VCaP (cell line): Measurements from ENCODE around the gene FAM9C.
A peak's percentile ranks its signal among the peaks of the same experiment; 100 is the strongest.
"Not testable (repeated sequence)": the region's sequence is repeated elsewhere in the genome, so short reads cannot be mapped to it uniquely, and the experiment has no call there.

Source experiments
- H3K27ac ChIP-seq: fragments of 450-650 bp; 2 replicates; pipeline ENCODE4 v1.5.1; 2017
- CTCF ChIP-seq: fragments of 450-650 bp; conservative IDR thresholded peaks from 2 replicates; pipeline ENCODE4 v1.5.1; 2017; ENCODE audit warnings: mild to moderate bottlenecking, moderate library complexity

Gene FAM9C

GRCh38 chrX:13069771-13070416, 25.5 kb upstream of the FAM9C start:
- no peak overlapping the region for H3K27ac ChIP-seq
- TF ChIP-seq CTCF: no peak

GRCh38 chrX:13068651-13069050, 24.2 kb upstream of the FAM9C start:
- no peak for TF ChIP-seq CTCF
- H3K27ac ChIP-seq: no peak overlapping the region

DNA sequence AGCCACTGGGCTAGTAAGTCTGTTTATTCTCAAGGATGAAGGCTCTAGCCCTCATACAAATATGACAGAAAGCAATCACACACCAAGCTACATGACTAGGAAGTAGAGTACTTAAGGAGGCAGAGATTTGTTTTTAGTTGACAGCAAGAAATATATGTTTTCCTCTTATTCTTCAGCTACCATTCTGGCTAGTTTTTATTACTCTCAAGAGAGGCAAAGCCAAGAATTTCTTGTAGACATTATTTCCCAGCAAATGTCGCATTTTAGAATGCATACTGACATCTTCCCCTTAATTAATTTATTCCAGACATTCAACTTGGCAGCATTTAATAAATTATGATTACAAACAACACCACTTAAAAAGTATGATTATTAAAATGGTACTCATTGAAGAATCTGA, 23.4 kb upstream of the FAM9C start:
- H3K27ac ChIP-seq: no peak overlapping the region
- TF ChIP-seq CTCF: no peak

GRCh38 chrX:13066391-13066790, 22.0 kb upstream of the FAM9C start:
- no peak overlapping the region for H3K27ac ChIP-seq
- no peak for TF ChIP-seq CTCF

GRCh38 chrX:13064599-13065143, 20.3 kb upstream of the FAM9C start:
- H3K27ac ChIP-seq: peak overlapping the region; percentile 40
- no peak for TF ChIP-seq CTCF

- H3K27ac ChIP-seq: not testable (repeated sequence)
Measured at GRCh38 chrX:13063124-13063523, 18.7 kb upstream of the FAM9C start.

DNA sequence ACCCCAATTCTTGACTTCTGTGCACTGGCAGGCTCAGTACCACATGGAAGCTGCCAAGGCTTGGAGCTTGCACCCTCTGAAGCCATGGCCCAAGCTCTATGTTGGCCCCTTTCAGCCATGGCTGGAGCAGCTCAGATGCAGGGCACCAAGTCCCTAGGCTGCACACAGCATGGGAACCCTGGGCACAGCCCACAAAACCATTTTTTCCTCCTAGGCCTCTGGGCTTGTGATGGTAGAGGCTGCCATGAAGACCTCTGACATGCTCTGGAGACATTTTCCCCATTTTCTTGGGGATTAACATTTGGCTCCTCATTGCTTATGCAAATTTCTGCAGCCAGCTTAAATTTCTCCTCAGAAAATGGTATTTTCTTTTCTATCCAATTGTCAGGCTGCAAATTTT, 17.9 kb upstream of the FAM9C start:
- not testable (repeated sequence) for H3K27ac ChIP-seq

- H3K27ac ChIP-seq: not testable (repeated sequence)
Measured at GRCh38 chrX:13061215-13061708, 16.8 kb upstream of the FAM9C start.

DNA sequence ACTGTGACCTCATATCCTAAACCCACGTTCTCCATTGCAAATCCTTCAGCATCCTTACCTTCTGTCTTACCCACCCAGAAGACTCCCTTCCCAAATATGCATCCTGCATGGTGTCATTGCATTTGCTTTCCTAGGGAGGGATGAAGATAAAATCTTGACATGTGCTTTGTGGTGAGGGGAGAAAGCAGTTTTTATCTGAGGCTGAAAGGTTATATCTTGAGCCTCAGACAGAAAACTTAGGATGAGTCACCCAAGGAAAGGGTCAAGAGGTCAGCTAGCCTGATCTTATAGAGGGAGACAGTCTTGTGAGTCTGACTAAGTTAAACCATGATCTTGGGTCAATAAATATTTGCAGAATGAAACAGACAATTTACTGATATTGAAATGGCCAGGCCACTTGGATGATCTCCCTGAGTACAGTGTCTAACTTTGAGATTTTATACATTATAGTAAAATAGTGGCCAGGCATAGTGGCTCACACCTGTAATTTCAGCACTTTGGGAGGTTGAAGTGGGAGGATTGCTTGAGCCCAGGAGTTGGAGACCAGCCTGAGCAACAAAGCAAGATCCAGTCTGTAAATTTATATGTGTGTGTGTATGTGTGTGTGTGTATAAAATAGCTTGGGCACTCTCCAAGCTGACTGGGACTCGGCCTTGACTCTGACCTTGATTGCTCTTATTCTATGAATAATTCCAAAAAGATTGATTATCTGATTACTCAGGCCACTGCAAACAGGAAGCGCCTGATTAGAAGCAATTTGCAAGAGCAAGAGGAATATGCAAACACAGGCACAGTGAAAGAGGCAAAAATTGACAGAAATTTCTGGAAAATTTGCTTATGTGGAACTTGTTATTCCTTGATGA, 15.4 kb upstream of the FAM9C start:
- no peak for TF ChIP-seq CTCF
- H3K27ac ChIP-seq: no peak overlapping the region
